CD4-positive, CD25-positive, alpha-beta regulatory T cell (primary cell): Measurements from ENCODE around the gene PLEKHG1. TPM values are rescaled to one million over a fixed set of nuclear protein-coding genes. Genes with fewer than 3 reads are reported as not detected.

Experiments
- ATAC-seq, 2 donors: fragments of 150-1000 bp; cut with Tn5 transposase; one replicate each; pipeline ENCODE4 v1.10.0; 2021; ENCODE audit warnings: low read depth in 2 of 2, moderate number of reproducible peaks in 2 of 2, moderate library complexity in 1 of 2
- DNase-seq, 3 donors: peaks; one replicate each; pipeline versions ENCODE4 v3.0.0 to v3.0.0-alpha.2; 2012 to 2022; ENCODE audit warnings: mixed read lengths in 1 of 3
- H3K27ac ChIP-seq: one replicate; pipeline ENCODE4 v1.7.0; 2013; ENCODE audit warnings: mild to moderate bottlenecking, low read length; ENCODE audit not compliant: insufficient read depth, poor library complexity, severe bottlenecking
- H3K27me3 ChIP-seq: one replicate; pipeline ENCODE4 v1.7.0; 2013; ENCODE audit warnings: low read length; ENCODE audit not compliant: control insufficient read depth, insufficient read depth
- H3K36me3 ChIP-seq: one replicate; pipeline ENCODE4 v1.7.0; 2013; ENCODE audit warnings: mild to moderate bottlenecking, low read length, moderate library complexity; ENCODE audit not compliant: control insufficient read depth, insufficient read depth
- H3K4me1 ChIP-seq: 2 replicates; pipeline ENCODE4 v1.7.0; 2013; ENCODE audit warnings: mild to moderate bottlenecking, low read length; ENCODE audit not compliant: insufficient read depth, control insufficient read depth, poor library complexity, severe bottlenecking
- H3K4me3 ChIP-seq: one replicate; pipeline ENCODE4 v1.7.0; 2013; ENCODE audit warnings: low read depth, mild to moderate bottlenecking, low read length, moderate library complexity
- H3K9me3 ChIP-seq, 2 experiments: 1 replicate in 1 of 2; 2 replicates in 1 of 2; pipeline ENCODE4 v1.7.0; 2013; ENCODE audit warnings: low read length in 2 of 2, mild to moderate bottlenecking in 1 of 2, moderate library complexity in 1 of 2; ENCODE audit not compliant: control insufficient read depth in 2 of 2
- H3K27ac Mint-ChIP-seq, 3 donors: one replicate each; pipeline ENCODE4 v1.8.0; 2020 to 2022; ENCODE audit warnings: mild to moderate bottlenecking in 3 of 3, mixed read lengths in 3 of 3, moderate library complexity in 2 of 3
- H3K27me3 Mint-ChIP-seq: one replicate; pipeline ENCODE4 v1.8.0; 2022; ENCODE audit warnings: mild to moderate bottlenecking, mixed read lengths
- H3K36me3 Mint-ChIP-seq: one replicate; pipeline ENCODE4 v1.8.0; 2020; ENCODE audit warnings: mixed read lengths
- H3K4me1 Mint-ChIP-seq, 4 donors: one replicate each; pipeline ENCODE4 v1.8.0; 2020 to 2022; ENCODE audit warnings: mixed read lengths in 4 of 4, mild to moderate bottlenecking in 1 of 4
- H3K4me3 Mint-ChIP-seq, 4 donors: one replicate each; pipeline ENCODE4 v1.8.0; 2020 to 2022; ENCODE audit warnings: mild to moderate bottlenecking in 4 of 4, mixed read lengths in 4 of 4, moderate library complexity in 3 of 4
- H3K9me3 Mint-ChIP-seq, 7 donors: one replicate each; pipeline ENCODE4 v1.8.0; 2020 to 2022; ENCODE audit warnings: mixed read lengths in 7 of 7, mild to moderate bottlenecking in 3 of 7, moderate library complexity in 2 of 7
- polyA plus RNA-seq, 4 donors: library from polyadenylated mRNA; unstranded; fragments of 300-500 nt; fragmentation: Illumina TruSeq; gene quantifications; one replicate each; pipeline ENCODE4 v1.2.3, GENCODE V29; 2021
- total RNA-seq: library from RNA; stranded (reverse); gene quantifications from one replicate; pipeline ENCODE4 v1.2.3, GENCODE V29; 2022

The PLEKHG1 gene
- total and polyA plus RNA-seq, 5 donors from 2014 or later, result 1.0 to 29.9 (median 3.2) TPM

GRCh38 chr6:150567380-150567779 lies 32.3 kb upstream of the PLEKHG1 start:
- no peak overlapping the region for H3K4me3 ChIP-seq
- Mint-ChIP-seq H3K27me3 (peaks cover 8% of the 10 kb centered on the region), H3K4me1 (no peaks in the 10 kb centered on the region), H3K4me3 (no peak overlapping the region), H3K9me3 (peaks cover 0 to 1% (median 0%) of the 10 kb centered on the region in 7 donors), H3K27ac (no peak overlapping the region), H3K36me3 (no peaks in the 10 kb centered on the region)
- no peaks in the 10 kb centered on the region for H3K9me3 ChIP-seq
- ATAC-seq (no peak), DNase-seq (no peak)
- H3K27me3 ChIP-seq, result no peaks in the 10 kb centered on the region
- H3K27ac ChIP-seq, result no peak overlapping the region
- no peaks in the 10 kb centered on the region for H3K4me1 ChIP-seq
- H3K36me3 ChIP-seq, result no peaks in the 10 kb centered on the region

DNA sequence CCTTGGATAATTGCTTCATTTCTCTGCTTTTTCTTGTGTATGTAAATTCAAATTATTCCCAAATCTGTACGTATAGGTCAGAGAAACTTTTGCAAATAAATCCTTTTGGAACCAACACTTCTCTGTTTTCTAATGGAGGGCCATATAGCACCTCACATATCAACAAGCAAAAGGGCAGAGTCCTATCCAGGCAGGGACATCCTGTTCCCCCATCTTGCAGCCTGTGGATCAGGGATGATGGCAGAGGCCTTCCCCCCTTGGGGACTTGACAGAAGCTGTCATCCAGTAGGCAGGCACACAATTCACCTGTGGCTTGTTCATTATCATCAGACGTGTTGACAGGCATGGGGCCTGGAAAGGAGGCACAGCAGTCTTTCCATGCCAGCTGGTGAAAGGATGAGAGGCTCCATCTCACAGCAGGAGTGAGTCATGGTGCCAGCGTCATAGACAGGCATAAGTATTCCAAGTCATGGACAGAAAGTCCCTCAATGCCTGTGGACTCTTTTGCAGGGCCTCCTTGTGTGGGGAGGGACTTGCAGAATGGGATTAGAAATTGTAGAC lies 31.8 kb upstream of the PLEKHG1 start:
- peaks cover 0 to 1% (median 0%) of the 10 kb centered on the region in 7 donors for H3K9me3 Mint-ChIP-seq
- no peak for ATAC-seq
- Histone ChIP-seq H3K27ac (no peak overlapping the region), H3K4me3 (no peak overlapping the region), H3K27me3 (no peaks in the 10 kb centered on the region), H3K9me3 (no peaks in the 10 kb centered on the region), H3K36me3 (no peaks in the 10 kb centered on the region), H3K4me1 (no peaks in the 10 kb centered on the region)
- no peaks in the 10 kb centered on the region for H3K36me3 Mint-ChIP-seq
- peaks cover 6% of the 10 kb centered on the region for H3K27me3 Mint-ChIP-seq
- DNase-seq, result no peak
- no peaks in the 10 kb centered on the region for H3K4me1 Mint-ChIP-seq
- no peak overlapping the region for H3K4me3 Mint-ChIP-seq
- no peak overlapping the region for H3K27ac Mint-ChIP-seq

DNA sequence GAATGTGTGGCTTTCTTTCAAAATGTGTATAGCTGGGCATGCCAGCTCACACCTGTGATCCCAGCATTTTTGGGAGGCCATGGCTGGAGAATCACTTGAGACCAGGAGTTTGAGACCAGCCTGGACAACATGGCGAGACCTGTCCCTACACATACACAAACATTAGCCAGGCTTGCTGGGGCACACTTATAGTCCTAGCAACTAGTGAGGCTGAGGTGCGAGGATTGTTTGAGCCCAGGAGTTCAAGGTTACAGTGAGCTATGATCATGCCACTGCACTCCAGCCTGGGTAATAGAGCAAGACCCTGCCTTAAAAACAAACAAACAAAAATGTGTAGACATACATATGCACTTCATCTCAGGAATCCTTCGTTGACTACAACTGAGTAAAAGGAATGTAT lies 31.1 kb upstream of the PLEKHG1 start:
- H3K27me3 ChIP-seq, result no peaks in the 10 kb centered on the region
- DNase-seq (no peak), ATAC-seq (no peak)
- peaks cover 10% of the 10 kb centered on the region for H3K27me3 Mint-ChIP-seq
- H3K4me3 ChIP-seq, result no peak overlapping the region
- H3K36me3 Mint-ChIP-seq, result no peaks in the 10 kb centered on the region
- H3K9me3 ChIP-seq, result no peaks in the 10 kb centered on the region
- no peaks in the 10 kb centered on the region for H3K4me1 ChIP-seq
- H3K27ac ChIP-seq, result no peak overlapping the region
- H3K36me3 ChIP-seq, result no peaks in the 10 kb centered on the region
- no peak overlapping the region for H3K27ac Mint-ChIP-seq
- no peaks in the 10 kb centered on the region for H3K4me1 Mint-ChIP-seq
- peaks cover 0 to 1% (median 0%) of the 10 kb centered on the region in 7 donors for H3K9me3 Mint-ChIP-seq
- H3K4me3 Mint-ChIP-seq, result no peak overlapping the region

- H3K36me3 ChIP-seq, result no peaks in the 10 kb centered on the region
- Mint-ChIP-seq H3K9me3 (peaks cover 0 to 1% (median 0%) of the 10 kb centered on the region in 7 donors), H3K36me3 (no peaks in the 10 kb centered on the region), H3K4me1 (no peaks in the 10 kb centered on the region), H3K27ac (no peak overlapping the region), H3K27me3 (peaks cover 10% of the 10 kb centered on the region), H3K4me3 (no peak overlapping the region)
- no peak overlapping the region for H3K27ac ChIP-seq
- no peak for ATAC-seq
- H3K4me3 ChIP-seq, result no peak overlapping the region
- no peaks in the 10 kb centered on the region for H3K27me3 ChIP-seq
- no peaks in the 10 kb centered on the region for H3K9me3 ChIP-seq
- no peaks in the 10 kb centered on the region for H3K4me1 ChIP-seq
- DNase-seq, result no peak
These were observed 30.5 kb upstream of the PLEKHG1 start for GRCh38 chr6:150569161-150569560.

GRCh38 chr6:150573041-150573681 lies 26.5 kb upstream of the PLEKHG1 start:
- Histone ChIP-seq H3K36me3 (no peaks in the 10 kb centered on the region), H3K27ac (no peak overlapping the region), H3K4me3 (no peak overlapping the region), H3K4me1 (no peaks in the 10 kb centered on the region), H3K27me3 (no peaks in the 10 kb centered on the region), H3K9me3 (no peaks in the 10 kb centered on the region)
- H3K4me3 Mint-ChIP-seq, result no peak overlapping the region
- ATAC-seq (no peak), DNase-seq (no peak)
- no peaks in the 10 kb centered on the region for H3K36me3 Mint-ChIP-seq
- peaks cover 0 to 4% (median 0%) of the 10 kb centered on the region in 7 donors for H3K9me3 Mint-ChIP-seq
- peaks cover 10% of the 10 kb centered on the region for H3K27me3 Mint-ChIP-seq
- no peak overlapping the region for H3K27ac Mint-ChIP-seq
- no peaks in the 10 kb centered on the region for H3K4me1 Mint-ChIP-seq

DNA sequence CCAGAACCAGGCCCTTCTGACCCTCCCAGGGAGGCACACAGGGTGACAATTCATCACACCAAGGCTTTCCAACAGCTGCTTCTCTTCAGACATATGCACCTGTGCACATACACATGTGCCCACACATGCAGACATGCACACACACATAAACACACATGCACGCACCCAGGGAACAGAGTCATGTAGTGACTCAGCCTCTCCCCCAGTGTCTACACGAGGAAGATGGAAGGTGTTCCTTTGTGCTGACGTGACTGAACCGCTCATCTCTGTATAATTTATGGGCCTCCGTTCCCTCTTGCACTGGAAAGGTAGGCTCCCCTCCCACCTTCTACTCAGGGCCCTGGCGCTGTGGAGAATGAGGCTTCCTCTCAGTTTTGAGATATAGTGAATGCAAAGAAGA lies 23.8 kb upstream of the PLEKHG1 start:
- ATAC-seq, result no peak
- Histone ChIP-seq H3K9me3 (no peaks in the 10 kb centered on the region), H3K27me3 (no peaks in the 10 kb centered on the region), H3K36me3 (no peaks in the 10 kb centered on the region), H3K27ac (no peak overlapping the region), H3K4me3 (no peak overlapping the region), H3K4me1 (no peaks in the 10 kb centered on the region)
- H3K27ac Mint-ChIP-seq, result no peak overlapping the region
- H3K27me3 Mint-ChIP-seq, result peaks cover 10% of the 10 kb centered on the region
- H3K36me3 Mint-ChIP-seq, result no peaks in the 10 kb centered on the region
- DNase-seq, result no peak
- no peak overlapping the region for H3K4me3 Mint-ChIP-seq
- H3K4me1 Mint-ChIP-seq, result no peaks in the 10 kb centered on the region
- H3K9me3 Mint-ChIP-seq, result peaks cover 0 to 4% (median 0%) of the 10 kb centered on the region in 7 donors

- peaks cover 4% of the 10 kb centered on the region for H3K27me3 Mint-ChIP-seq
- no peaks in the 10 kb centered on the region for H3K36me3 Mint-ChIP-seq
- no peak overlapping the region for H3K27ac Mint-ChIP-seq
- Histone ChIP-seq H3K4me1 (no peaks in the 10 kb centered on the region), H3K9me3 (no peaks in the 10 kb centered on the region), H3K36me3 (no peaks in the 10 kb centered on the region), H3K27me3 (no peaks in the 10 kb centered on the region), H3K4me3 (no peak overlapping the region), H3K27ac (no peak overlapping the region)
- peaks cover 0 to 4% (median 0%) of the 10 kb centered on the region in 7 donors for H3K9me3 Mint-ChIP-seq
- no peaks in the 10 kb centered on the region for H3K4me1 Mint-ChIP-seq
- no peak overlapping the region for H3K4me3 Mint-ChIP-seq
- DNase-seq (no peak), ATAC-seq (no peak)
These were observed 22.9 kb upstream of the PLEKHG1 start for GRCh38 chr6:150576651-150577226.

- H3K4me1 ChIP-seq, result no peaks in the 10 kb centered on the region
- H3K9me3 Mint-ChIP-seq, result peaks cover 0 to 4% (median 0%) of the 10 kb centered on the region in 7 donors
- H3K4me3 ChIP-seq, result no peak overlapping the region
- no peak overlapping the region for H3K27ac Mint-ChIP-seq
- DNase-seq (no peak), ATAC-seq (no peak)
- H3K36me3 ChIP-seq, result no peaks in the 10 kb centered on the region
- no peaks in the 10 kb centered on the region for H3K4me1 Mint-ChIP-seq
- no peaks in the 10 kb centered on the region for H3K9me3 ChIP-seq
- no peaks in the 10 kb centered on the region for H3K36me3 Mint-ChIP-seq
- H3K27ac ChIP-seq, result no peak overlapping the region
- H3K27me3 ChIP-seq, result no peaks in the 10 kb centered on the region
- no peak overlapping the region for H3K4me3 Mint-ChIP-seq
- no peaks in the 10 kb centered on the region for H3K27me3 Mint-ChIP-seq
These were observed 20.1 kb upstream of the PLEKHG1 start for GRCh38 chr6:150579611-150580010.
